SHP77 treated with DMSO at 0.1 percent for 48 hours (cell line): ENCODE results near the gene RXFP4.
"Not testable (repeated sequence)": the region's sequence is repeated elsewhere in the genome, so short reads cannot be mapped to it uniquely, and the experiment has no call there.

ENCODE experiments used
- DNase-seq: peaks from one replicate; lab custom pipeline; 2025; lab: John Stamatoyannopoulos, UW

RXFP4 gene

DNA sequence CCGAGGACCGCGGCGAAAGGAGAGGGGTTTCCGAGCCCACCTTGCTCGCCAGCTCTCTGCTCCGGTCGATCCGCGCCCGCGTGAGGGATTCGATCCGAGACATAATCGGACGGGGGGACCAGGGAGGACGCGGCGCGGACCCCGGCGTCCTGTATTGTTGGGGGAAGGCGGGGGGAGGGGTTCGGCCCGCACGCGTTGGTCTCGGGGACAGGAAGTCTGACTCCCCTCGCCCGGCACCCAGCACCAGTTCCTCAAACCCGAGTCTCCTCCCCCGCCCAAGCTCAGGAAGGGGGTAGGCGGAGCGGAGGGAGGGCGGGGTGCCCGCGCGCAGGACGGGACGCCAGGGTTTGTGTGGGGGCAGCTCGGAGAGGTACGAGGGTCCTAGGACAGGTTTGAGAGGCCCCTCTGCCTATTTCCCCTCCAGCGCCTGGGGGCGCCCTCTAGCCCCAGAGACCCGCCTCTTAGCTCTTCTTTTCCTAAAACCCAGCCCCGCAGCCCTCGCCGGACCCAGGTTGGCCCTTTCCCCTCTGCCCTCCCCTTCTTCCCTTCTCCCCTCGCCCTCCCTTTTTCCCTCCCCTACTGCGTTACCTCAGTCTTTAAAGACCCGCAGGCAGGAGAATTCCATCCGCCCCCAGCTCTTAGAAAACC, 37.0 kb downstream of the RXFP4 start, which contains the start of gene ARHGEF2:
Gene ARHGEF2, minus strand, starts transcription at position 223 of the 648 bp plus-strand sequence. Its CDS starts 120 bp downstream, at position 103.
- DNase-seq = no peak

DNA sequence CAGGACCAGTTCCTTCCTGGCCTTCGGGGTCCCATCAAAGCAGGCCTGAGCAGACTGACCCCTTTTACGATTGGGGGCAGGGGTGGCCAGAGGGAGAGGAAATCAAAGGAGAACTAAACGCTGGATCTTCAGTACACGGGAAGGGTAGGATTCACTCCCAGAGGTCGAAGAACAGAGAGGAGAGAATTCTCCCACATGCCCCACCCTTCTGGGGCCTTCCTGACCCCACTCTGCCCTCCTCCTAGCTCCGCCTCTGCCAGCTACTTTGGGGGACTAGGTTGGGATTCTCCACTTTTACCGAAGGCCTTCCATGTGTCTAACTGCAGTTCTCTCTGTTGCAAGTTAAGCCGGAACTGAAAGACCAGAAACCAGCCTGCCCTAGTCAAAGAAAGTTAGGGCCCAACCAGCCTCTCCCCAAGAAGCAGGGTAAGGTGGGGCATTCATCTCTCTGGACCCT, 37.6 kb downstream of the RXFP4 start:
- no peak for DNase-seq

DNA sequence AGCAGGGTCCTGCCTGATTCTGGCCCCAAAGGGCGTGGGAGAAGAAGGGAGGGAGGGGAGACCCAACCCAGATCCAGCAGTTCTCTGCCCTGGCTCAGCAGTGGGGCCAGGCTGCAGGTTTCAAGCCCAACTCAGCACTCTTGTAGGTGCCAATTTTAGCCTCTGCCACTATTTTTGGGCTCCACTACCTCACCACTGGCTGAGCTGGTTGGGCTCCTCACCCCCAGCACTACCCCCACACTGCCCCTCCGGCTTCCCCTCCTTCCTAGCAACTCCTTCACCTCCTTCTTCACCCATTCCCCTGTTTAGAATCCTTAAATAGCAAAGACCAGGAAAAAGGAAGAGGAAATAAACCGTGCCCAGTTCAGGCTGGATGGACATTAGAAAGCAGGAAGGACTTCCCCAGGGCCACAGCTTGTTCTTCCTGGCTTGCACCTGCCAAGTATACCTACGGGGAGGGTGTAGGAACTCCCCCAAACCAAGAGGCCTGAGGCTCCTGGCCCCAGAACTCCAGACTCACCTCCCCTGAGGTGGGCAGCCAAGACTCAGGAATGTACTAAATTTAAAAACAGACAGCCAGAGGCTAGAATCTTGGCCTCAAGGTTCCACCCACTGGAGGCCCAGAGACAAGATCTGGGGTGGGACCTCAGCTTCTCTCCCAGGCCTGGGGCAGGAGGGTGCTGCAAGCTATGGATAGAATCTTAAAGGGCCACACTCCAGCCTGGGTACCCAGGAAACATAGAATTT, 38.3 kb downstream of the RXFP4 start:
- no peak for DNase-seq

DNA sequence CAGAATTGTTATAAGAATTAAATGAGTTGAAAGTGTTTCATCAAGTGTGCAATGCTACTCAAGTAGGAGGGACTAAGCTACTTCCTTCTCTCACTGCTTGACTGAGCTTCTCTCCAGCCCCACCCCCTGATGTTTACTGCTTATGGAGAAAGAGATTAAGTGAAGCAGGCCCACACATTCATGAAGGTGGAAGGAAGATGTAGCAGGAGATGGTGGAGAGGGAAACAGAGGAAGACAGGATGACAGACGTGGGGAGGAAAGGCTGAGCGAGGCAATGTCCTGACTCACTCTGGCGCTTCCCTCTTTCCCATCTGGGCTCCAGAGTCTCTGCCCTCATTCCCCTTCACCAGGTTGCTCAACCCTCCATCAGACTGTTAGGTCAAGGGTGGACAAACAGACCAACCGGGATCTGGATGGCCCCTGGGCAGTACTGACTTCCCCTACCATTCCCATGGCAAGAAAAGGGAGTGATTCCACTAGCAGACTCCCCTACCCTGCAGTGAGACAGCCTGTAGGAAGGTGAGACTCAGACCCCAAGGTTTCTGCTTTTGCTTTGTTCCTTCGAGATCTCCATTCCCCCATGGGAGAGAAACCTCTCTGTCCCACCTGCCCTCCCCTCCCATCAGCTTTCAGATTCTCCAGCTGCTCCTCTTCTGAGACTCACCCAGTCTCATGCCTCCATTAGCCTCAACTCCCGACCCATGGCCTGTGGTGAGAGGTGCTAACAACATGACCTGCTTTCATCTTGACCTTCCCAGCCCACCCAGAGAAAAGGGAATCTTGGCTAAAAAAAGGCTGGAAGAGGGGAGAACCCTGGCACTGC, 40.0 kb downstream of the RXFP4 start:
- DNase-seq = no peak

DNA sequence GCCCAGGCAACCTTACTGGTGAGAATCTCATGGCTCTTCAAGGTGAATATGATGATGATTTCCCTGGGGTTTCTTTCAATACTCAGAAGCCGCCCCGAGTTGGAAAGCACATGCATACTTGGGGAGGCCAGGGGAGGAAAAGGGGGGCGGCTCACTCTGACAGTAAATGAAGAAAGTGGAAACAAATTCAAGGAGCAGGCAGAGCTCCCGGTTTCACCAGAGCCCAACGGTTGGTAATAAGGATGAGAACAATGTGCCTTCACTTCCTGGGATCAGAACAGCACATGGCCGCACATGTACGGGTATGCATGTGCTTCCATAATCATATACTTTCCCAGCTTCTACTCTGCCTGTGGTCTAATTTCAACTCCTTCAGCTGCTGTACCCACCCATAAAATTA, 40.7 kb downstream of the RXFP4 start:
- no peak for DNase-seq

DNA sequence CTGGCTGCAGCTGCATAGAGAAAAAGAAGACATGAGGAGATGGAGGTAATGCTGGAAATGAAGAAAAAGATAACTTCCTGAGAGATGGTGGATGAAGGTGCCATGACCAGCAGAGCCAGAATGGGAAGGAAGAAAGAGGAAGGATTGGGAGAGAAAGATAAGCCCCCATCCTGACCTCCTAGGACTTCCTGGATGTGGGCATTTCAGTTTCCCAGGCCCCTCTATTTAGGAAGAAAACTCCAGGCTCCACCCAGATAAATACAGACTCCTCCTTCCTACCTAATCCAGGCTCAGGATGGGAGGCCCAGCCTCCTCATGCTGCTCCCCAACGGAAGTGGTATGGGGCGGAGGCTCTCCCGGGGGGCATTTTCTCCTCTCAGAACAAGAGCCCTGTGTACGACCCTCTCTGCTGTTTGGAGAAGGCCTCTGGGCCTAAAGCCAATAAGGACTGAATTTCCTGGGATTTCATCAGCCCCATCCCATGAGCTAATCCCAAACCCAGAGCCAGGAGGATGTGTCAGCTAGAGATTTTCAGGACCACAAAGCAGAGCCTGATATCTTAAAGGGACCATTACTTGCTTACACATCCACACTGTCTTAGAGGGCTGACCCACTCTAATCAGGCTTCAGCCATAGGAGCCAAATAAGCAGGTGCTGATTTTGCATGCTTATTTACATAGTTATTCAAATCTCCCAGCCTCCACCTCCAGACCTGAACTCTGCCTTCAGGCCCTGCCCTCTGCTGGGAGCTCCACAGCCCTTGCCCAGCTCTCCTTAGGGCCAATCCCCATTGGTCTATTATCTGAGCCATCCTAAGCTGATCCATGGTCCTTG, 42.0 kb downstream of the RXFP4 start:
- peak; percentile 76 for DNase-seq

DNA sequence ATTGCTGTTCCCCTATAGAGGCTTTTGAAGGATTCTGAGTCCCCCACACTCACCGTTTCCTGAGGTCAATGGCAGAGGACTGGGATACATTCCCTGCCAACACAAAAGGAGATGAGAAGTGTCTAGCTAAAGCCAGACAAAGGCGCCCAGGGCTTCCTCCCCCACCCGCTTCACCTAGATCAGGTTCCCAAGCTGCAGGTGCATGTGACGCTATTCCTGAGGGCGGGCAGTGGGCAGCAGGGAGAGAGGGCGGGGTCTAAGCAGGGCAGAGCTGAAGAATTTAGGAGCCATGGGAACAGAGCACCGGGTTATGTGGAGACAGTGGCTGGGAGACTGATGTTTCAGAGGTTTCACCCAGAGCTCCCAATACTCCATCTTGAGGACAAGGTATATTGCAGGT, 42.9 kb downstream of the RXFP4 start:
- DNase-seq = no peak

DNA sequence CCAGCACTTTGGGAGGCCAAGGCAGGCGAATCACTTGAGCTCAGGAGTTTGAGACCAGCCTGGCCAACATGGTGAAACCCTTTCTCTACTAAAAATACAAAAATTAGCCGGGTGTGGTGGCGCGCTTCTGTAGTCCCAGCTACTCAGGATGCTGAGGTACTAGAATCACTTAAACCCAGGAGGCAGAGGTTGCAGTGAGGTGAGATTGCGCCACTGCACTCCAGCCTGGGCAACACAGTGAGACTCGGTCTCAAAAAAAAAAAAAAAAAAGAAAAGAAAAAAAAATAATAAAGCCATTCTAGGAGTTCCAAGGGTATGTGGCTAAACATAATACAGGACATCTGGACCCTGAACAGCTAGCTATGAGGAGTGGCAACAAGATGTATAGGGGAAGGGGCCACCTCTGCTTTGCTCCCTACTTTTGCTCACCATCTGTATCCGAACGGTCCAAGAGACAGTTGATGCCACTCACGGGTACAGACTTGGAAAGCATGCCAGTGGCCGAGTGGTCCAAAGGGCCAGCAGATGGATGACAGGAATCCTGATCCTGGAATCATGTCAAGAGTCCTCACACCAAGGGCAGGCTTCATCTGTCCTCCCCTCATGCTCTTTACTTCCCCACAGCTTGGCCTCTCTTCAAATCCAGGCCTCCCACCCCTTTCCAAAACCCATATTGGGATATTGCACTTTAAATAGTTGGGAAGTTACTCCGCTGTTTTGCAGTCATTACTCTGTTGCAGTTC, 43.6 kb downstream of the RXFP4 start:
- not testable (repeated sequence) for DNase-seq

DNA sequence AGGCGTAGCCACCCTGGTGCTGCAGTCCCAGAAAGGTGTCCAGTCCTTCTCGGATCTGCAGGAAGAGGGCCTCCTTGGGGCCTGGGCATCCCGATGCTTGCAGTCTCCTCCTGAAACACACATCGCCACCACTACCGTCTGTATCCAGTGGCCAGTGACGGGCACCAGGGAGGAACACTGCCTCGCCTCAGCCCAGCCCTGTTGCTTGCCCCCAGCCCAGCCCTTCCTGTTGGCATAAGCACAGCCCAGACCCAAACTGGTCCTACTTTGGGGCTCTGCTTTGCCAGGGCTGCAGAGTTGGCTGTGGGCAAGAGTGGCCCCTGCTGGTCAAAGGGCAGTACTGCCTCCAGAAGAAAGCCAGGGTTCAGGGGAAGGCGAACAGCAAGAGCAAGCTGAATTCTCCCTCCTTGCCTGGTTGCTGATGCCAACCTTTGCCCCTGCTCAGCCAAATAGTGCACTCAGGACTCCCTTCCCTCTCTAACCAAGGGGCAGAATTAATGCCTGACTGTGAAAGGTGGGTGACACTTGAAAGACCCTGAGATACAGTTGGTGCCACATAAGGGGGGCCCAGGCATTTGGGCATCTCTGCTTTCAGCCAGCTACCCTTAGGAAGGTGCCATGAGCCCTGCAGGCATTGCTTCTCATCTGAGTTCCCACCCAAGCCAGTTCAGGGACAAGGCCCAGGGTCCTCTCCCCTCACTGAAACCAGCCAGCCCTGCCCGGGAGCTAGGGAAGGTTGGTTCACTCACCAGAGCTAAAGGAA, 48.0 kb downstream of the RXFP4 start:
- DNase-seq = peak; percentile 73

DNA sequence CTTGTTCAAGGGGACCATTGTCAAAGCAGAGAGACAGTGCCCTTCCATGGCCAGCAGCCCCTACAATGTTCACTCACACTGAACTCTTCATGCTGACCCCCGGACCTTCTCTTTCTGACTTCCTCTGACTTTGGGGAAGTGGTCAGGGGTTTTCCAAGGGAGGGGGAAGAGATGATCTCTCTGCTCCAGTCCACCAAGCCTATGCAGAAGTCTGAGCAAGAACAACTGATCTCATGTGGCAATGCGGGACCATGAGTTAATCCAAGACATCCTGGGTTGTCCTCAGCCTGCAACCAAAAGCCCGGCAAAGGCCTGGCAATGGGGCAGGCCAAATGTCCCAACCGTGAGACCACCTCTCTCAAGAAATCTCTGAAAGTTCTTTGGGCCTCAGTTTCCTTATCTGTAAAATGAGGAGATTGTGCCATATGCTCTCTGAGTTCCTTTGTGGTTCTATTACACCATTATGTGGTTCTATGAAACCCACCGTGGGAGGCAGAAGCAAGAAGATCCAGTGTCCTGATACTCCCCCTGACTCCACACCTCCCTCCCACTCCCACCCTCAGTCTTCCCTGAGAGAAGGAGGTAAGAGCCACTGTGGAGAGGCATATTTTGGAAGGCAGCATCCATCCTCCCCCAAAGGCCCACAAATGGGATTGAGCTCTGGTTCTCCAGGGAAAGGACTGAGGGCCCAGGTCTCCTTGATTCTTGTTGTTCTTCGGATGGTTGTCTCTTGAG, 48.7 kb downstream of the RXFP4 start:
- DNase-seq = no peak
